ENCODE data around the gene STPG2.

DNA sequence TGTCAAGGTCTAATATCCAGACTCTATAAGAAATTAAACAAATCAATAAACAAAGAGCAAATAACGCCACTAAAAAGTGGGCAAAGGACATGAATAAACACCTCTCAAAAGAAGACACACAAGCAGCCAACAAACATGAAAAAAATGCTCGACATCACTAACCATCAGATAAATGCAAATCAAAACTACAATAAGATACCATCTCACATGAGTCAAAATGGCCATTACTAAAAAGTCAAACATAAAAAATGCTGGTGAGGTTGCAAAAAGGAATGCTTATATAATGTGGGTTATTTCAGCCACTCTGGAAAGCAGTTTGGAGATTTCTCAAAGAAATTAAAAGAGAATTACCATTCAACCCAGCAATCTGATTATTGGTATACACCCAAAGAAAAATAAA lies 481.1 kb downstream of the STPG2 start:
- no peak for TF ChIP-seq CTCF (IDR thresholded peaks at IDR 0.05)
- TF ChIP-seq POLR2A (IDR thresholded peaks at IDR 0.05) = no peak
